ENCODE data around the gene OR1L8. TPM values are rescaled to one million over a fixed set of nuclear protein-coding genes. Genes with fewer than 3 reads are reported as not detected.

The OR1L8 gene
- total and polyA plus RNA-seq, 11 donors = 0.25 TPM; not detected in 10

DNA sequence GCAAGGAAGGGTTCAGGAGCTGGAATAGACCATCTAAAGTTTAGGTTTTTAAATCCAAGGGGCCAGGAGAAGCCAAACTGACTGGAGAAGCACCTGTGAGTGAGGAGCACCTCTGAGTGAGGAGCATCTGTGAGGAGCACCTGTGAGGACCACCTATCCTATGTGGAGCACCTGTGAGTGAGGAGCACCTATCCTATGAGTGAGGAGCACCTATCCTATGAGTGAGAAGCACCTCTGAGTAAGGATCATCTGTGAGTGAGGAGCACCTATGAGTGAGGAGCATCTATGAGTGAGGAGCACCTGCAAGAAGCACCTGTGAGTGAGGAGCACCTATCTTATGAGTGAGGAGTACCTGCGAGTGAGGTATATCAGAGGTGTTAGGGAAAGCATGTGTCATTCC lies 23.4 kb upstream of the OR1L8 start:
- peaks cover 0 to 4% (median 0%) of the 10 kb centered on the region in 12 donors for H3K9me3 ChIP-seq
- H3K27ac ChIP-seq = no peak overlapping the region
- no peak for DNase-seq
- intact Hi-C loops (cut with DNase I) = no loop called here
- ATAC-seq = no peak
- H3K36me3 ChIP-seq = no peaks in the 10 kb centered on the region
- H3K4me1 ChIP-seq = no peaks in the 10 kb centered on the region
- no peak overlapping the region for H3K4me3 ChIP-seq
- TF ChIP-seq, protein P1, sequence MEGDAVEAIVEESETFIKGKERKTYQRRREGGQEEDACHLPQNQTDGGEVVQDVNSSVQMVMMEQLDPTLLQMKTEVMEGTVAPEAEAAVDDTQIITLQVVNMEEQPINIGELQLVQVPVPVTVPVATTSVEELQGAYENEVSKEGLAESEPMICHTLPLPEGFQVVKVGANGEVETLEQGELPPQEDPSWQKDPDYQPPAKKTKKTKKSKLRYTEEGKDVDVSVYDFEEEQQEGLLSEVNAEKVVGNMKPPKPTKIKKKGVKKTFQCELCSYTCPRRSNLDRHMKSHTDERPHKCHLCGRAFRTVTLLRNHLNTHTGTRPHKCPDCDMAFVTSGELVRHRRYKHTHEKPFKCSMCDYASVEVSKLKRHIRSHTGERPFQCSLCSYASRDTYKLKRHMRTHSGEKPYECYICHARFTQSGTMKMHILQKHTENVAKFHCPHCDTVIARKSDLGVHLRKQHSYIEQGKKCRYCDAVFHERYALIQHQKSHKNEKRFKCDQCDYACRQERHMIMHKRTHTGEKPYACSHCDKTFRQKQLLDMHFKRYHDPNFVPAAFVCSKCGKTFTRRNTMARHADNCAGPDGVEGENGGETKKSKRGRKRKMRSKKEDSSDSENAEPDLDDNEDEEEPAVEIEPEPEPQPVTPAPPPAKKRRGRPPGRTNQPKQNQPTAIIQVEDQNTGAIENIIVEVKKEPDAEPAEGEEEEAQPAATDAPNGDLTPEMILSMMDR (IDR thresholded peaks at IDR 0.05) = no peak
- TF ChIP-seq POLR2A (IDR thresholded peaks at IDR 0.05) = no peak
- WGBS, 4 donors = 71 to 82% (median 75%) methylated on average over 1 of the region's 1 CpG
- no peaks in the 10 kb centered on the region for H3K27me3 ChIP-seq

DNA sequence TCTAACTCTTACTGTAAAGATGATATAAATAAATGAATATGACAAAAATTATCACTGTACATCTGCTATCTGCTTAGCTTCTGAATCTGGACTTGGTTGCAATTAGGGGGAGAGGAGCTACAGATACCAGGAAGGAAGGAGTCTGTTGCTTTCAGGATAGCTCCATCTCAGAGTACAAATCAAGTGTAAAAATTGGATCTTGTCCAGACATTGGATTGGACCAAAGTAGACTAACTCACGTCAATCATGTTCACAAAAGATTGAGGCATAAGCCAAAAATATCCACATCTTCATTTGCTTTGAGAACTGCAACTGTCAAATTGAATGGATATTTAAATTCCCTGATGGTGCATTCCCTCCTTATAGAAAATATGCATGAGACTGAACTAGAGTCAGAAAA lies 22.5 kb upstream of the OR1L8 start:
- H3K36me3 ChIP-seq = no peaks in the 10 kb centered on the region
- 17 to 29% (median 25%) methylated on average over 1 of the region's 1 CpG for WGBS, 4 donors
- TF ChIP-seq, protein P1 (IDR thresholded peaks at IDR 0.05) = no peak
- no peak for TF ChIP-seq POLR2A (IDR thresholded peaks at IDR 0.05)
- DNase-seq (no peak), ATAC-seq (no peak)
- H3K9me3 ChIP-seq = peaks cover 0 to 8% (median 0%) of the 10 kb centered on the region in 12 donors
- H3K4me1 ChIP-seq = no peaks in the 10 kb centered on the region
- intact Hi-C loops (cut with DNase I) = no loop called here
- H3K27ac ChIP-seq = no peak overlapping the region
- no peak overlapping the region for H3K4me3 ChIP-seq
- no peaks in the 10 kb centered on the region for H3K27me3 ChIP-seq

DNA sequence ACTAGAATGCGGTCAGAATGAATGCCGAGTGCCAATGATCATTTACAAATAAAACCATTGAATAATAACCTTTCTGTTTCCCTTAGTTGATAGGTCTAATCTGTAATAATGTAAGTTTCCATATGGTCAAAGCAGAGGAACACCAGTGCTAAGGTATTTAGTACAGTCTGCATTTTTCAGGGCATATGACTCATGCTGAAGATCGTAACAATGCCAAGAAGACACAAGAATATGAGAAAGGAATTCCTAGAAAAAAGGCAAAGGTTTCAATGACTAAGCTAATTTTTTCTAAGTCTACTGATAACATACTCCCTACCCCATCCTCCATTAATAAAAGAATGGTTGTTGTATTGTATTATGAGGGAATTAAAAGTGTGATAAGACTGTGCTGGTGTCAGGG lies 2.8 kb downstream of the OR1L8 start:
- Histone ChIP-seq H3K4me1 (no peaks in the 10 kb centered on the region), H3K9me3 (peaks cover 0 to 13% (median 0%) of the 10 kb centered on the region in 12 donors), H3K36me3 (no peaks in the 10 kb centered on the region), H3K27ac (no peak overlapping the region), H3K27me3 (no peaks in the 10 kb centered on the region), H3K4me3 (no peak overlapping the region)
- intact Hi-C loops (cut with DNase I) = no loop called here
- no peak for DNase-seq
- 78 to 85% (median 81%) methylated on average over 3 of the region's 3 CpGs for WGBS, 4 donors
- ATAC-seq = no peak
- TF ChIP-seq POLR2A (IDR thresholded peaks at IDR 0.05) = no peak
- TF ChIP-seq, protein P1 (IDR thresholded peaks at IDR 0.05) = no peak

DNA sequence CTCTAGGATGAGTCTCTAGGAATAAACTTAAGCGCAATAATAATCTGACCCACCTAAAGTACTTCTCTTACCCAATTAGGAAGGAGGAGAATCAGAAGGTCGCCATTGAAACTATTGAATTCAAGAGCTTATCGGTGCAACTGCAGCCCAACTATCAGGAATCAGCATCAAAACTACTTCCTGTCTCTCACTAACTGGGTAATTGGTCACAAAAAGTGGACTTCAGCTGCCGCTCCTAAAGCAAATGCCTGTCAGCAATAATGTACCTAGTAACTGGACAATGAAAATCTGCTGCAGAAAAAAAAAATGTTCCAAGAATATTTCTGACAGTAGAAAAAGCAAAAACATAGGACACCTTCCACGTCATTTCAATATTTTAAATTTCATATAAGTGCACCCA lies 3.3 kb downstream of the OR1L8 start:
- Histone ChIP-seq H3K4me1 (no peaks in the 10 kb centered on the region), H3K27me3 (no peaks in the 10 kb centered on the region), H3K36me3 (no peaks in the 10 kb centered on the region), H3K27ac (no peak overlapping the region), H3K9me3 (peaks cover 0 to 18% (median 0%) of the 10 kb centered on the region in 12 donors), H3K4me3 (no peak overlapping the region)
- TF ChIP-seq, protein P1 (IDR thresholded peaks at IDR 0.05) = no peak
- TF ChIP-seq POLR2A (IDR thresholded peaks at IDR 0.05) = no peak
- 55 to 67% (median 66%) methylated on average over 5 of the region's 5 CpGs for WGBS, 4 donors
- DNase-seq (no peak), ATAC-seq (no peak)
- intact Hi-C loops (cut with DNase I) = no loop called here

Data from heart left ventricle (tissue), 16 donors.